Lower lobe of right lung (tissue), 2 donors: ENCODE results near the gene NUDT7. TPM values are rescaled to one million over a fixed set of nuclear protein-coding genes. Genes with fewer than 3 reads are reported as not detected.

Source experiments
- ATAC-seq, 2 donors: fragments of 200-7000 bp; cut with Tn5 transposase; one replicate each; pipeline ENCODE4 v1.9.1; 2020 to 2022; ENCODE audit warnings: mild to moderate bottlenecking in 2 of 2, moderate library complexity in 2 of 2
- DNase-seq: peaks from one replicate; pipeline ENCODE4 v3.0.0-alpha.2; 2020
- H3K27ac ChIP-seq: fragments of 200-600 bp; one replicate; pipeline ENCODE4 v1.8.0; 2022
- H3K27me3 ChIP-seq: fragments of 200-600 bp; one replicate; pipeline ENCODE4 v1.8.0; 2022; ENCODE audit warnings: low read depth
- H3K36me3 ChIP-seq: fragments of 200-600 bp; one replicate; pipeline ENCODE4 v1.8.0; 2022; ENCODE audit warnings: mild to moderate bottlenecking
- H3K4me1 ChIP-seq: fragments of 200-600 bp; one replicate; pipeline ENCODE4 v1.8.0; 2022
- H3K4me3 ChIP-seq: fragments of 200-600 bp; one replicate; pipeline ENCODE4 v1.8.0; 2022; ENCODE audit warnings: mild to moderate bottlenecking
- H3K9me3 ChIP-seq: fragments of 200-600 bp; one replicate; pipeline ENCODE4 v1.8.0; 2022
- CTCF ChIP-seq: fragments of 200-600 bp; IDR thresholded peaks from one replicate; pipeline ENCODE4 v1.8.0; 2022; ENCODE audit warnings: antibody characterized with exemption, mild to moderate bottlenecking
- intact Hi-C: fragments of 100-400 bp; cut with DNase I; formaldehyde crosslinking; loops from one replicate; pipeline ENCODE4 v1.11.0; 2022
- total RNA-seq: library from RNA; stranded (reverse); fragmentation: NEBNext Ultra II Directional; extraction: Animal tissue kit (Norgen Biotek cat#: 25700); gene quantifications from one replicate; pipeline ENCODE4 v1.2.1, GENCODE V29; 2021
- donor health status: DM: no; HTN: yes; CAD: no; lungs with severe emphysema.

Gene NUDT7
- total RNA-seq, 1 donor from 2014 or later = 9.2 TPM

GRCh38 chr16:77761204-77761603 is 38.9 kb downstream of the NUDT7 start:
- Histone ChIP-seq H3K4me3 (no peak overlapping the region), H3K4me1 (peaks cover 16% of the 10 kb centered on the region), H3K27ac (no peak overlapping the region), H3K9me3 (no peaks in the 10 kb centered on the region), H3K27me3 (no peaks in the 10 kb centered on the region), H3K36me3 (no peaks in the 10 kb centered on the region)
- DNase-seq = no peak
- no peak for TF ChIP-seq CTCF
- intact Hi-C loops = no loop called here
- ATAC-seq = peak; percentile 57 to 83

DNA sequence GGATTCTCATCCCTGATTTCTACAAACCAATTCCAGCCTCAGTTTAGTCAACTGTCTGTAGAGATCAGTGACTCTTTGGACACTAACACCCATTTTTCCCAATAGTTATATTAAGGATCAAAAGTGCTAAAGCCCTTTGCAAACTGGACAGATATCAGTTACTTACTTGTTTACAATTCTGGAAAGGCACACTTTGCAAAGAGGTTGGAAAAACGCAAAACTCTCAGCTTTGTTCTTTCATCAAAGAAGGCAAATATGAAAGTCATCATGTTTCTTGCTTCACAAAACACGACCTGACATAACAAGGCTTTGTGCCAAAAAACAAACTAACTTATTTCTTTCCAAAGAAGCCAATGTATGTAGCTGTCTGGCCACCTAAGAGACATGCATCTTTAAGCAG is 39.9 kb downstream of the NUDT7 start:
- ATAC-seq = no peak
- intact Hi-C loops = no loop called here
- no peak overlapping the region for H3K27ac ChIP-seq
- DNase-seq = no peak
- no peaks in the 10 kb centered on the region for H3K36me3 ChIP-seq
- peaks cover 16% of the 10 kb centered on the region for H3K4me1 ChIP-seq
- H3K9me3 ChIP-seq = no peaks in the 10 kb centered on the region
- H3K27me3 ChIP-seq = no peaks in the 10 kb centered on the region
- H3K4me3 ChIP-seq = no peak overlapping the region
- no peak for TF ChIP-seq CTCF

DNA sequence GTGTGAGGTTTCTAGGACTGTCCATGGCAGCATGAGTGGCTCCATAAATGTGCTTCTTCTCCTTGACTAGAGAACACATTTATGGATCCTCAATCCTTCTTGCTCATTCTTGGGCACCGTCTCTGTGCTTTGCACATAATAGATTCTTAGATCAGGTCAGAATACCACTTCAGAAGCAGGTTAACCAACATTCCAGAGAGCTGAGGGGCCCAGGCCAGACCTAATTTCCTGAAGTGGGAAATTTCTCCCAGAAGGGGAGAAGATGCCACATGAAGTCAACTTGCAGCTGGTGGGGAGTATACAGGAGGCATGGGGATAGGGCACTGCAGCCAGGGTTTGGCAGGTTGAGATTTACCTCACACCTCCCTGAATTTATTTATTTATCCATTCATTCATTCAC is 41.7 kb downstream of the NUDT7 start:
- Histone ChIP-seq H3K4me1 (peaks cover 16% of the 10 kb centered on the region), H3K27ac (peak overlapping the region; percentile 4), H3K36me3 (no peaks in the 10 kb centered on the region), H3K4me3 (no peak overlapping the region), H3K9me3 (no peaks in the 10 kb centered on the region), H3K27me3 (no peaks in the 10 kb centered on the region)
- intact Hi-C loops = no loop called here
- DNase-seq (no peak), ATAC-seq (peak; percentile 59 to 76)
- no peak for TF ChIP-seq CTCF

DNA sequence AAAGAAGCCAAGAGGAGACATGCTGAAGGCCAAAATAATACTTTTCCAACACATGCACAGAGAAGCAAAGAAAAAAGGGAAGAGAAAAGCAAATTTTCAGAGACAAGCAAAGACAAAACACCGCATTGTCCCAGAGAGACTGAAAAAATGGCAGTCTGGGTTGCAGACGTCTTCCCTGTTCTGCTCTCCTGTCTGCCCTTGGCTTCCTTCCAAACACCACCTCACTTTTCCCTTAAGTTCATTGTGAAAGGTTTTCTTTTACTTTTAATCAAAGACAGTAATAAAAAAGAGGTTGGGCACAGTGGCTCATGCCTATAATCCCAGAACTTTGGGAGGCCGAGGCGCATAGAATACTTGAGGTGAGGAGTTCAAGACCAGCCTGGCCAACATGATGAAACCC is 44.9 kb downstream of the NUDT7 start:
- DNase-seq (no peak), ATAC-seq (no peak)
- Histone ChIP-seq H3K27me3 (no peaks in the 10 kb centered on the region), H3K27ac (no peak overlapping the region), H3K4me3 (no peak overlapping the region), H3K9me3 (no peaks in the 10 kb centered on the region), H3K4me1 (peaks cover 11% of the 10 kb centered on the region), H3K36me3 (no peaks in the 10 kb centered on the region)
- intact Hi-C loops = no loop called here
- TF ChIP-seq CTCF = no peak

DNA sequence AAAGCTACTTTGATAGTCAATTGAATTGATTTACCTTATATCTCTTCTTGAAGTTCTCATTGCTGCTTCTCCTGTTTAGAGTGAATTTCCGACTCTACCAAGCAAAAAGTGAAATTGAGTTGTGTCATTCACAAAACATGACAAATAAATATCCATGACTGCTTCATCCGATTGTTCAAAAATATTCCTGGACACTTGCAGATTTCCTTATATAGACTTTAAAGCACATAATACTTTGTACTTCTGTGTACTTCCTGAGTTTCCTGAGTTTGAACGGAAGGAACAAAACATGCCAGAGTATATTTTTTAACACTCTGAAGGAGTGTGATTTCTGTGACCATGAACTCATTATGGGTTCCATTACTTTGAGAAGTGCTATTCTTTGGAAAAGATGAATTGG is 45.5 kb downstream of the NUDT7 start:
- peaks cover 11% of the 10 kb centered on the region for H3K4me1 ChIP-seq
- DNase-seq = no peak
- TF ChIP-seq CTCF = no peak
- H3K4me3 ChIP-seq = no peak overlapping the region
- no peaks in the 10 kb centered on the region for H3K27me3 ChIP-seq
- H3K27ac ChIP-seq = no peak overlapping the region
- H3K36me3 ChIP-seq = no peaks in the 10 kb centered on the region
- intact Hi-C loops = no loop called here
- ATAC-seq = no peak
- H3K9me3 ChIP-seq = no peaks in the 10 kb centered on the region
